A673 (cell line): ENCODE results near the gene IFT172. TPM values are rescaled to one million over a fixed set of nuclear protein-coding genes. Genes with fewer than 3 reads are reported as not detected.
A peak's percentile ranks its signal among the peaks of the same experiment; 100 is the strongest.

Experiments used
- BruUV-seq: library from RNA; stranded (reverse); fragments of 400-500 nt; replicated peaks from 2 replicates; lab custom pipeline; 2021; lab: Mats Ljungman, UMichigan
- CTCF ChIA-PET: fragments of 300-600 bp; sonication (Branson Sonifier 250); formaldehyde crosslinking; loops from one replicate; lab custom pipeline; 2022; ENCODE audit warnings: antibody characterized with exemption; lab: Charles Lee
- POLR2A ChIA-PET: fragments of 300-600 bp; sonication (Branson Sonifier 250); formaldehyde crosslinking; loops from one replicate; lab custom pipeline; 2022; ENCODE audit warnings: antibody characterized with exemption; ENCODE audit not compliant: low non-redundant PET; lab: Charles Lee
- DNase-seq: peaks from one replicate; pipeline ENCODE4 v3.0.0-alpha.2; 2015; ENCODE audit warnings: low spot score
- H3K27ac ChIP-seq: fragments of 200-600 bp; sonication (generic); 2 replicates; pipeline ENCODE4 v1.5.1; 2016; ENCODE audit warnings: mixed run types, low read depth, mild to moderate bottlenecking, mixed read lengths, antibody characterized with exemption, low read length; ENCODE audit not compliant: poor library complexity, severe bottlenecking
- H3K27me3 ChIP-seq: fragments of 200-600 bp; sonication (generic); replicated peaks from 2 replicates; pipeline ENCODE4 v1.6.1; 2017; ENCODE audit warnings: mixed run types, low read depth, mild to moderate bottlenecking, mixed read lengths, antibody characterized with exemption, low read length; ENCODE audit not compliant: insufficient read depth, poor library complexity
- H3K36me3 ChIP-seq: fragments of 200-600 bp; sonication (generic); 2 replicates; pipeline ENCODE4 v1.6.1; 2016; ENCODE audit warnings: mixed run types, mild to moderate bottlenecking, mixed read lengths, antibody characterized with exemption, low read length; ENCODE audit not compliant: insufficient read depth, poor library complexity, severe bottlenecking
- H3K4me1 ChIP-seq: fragments of 200-600 bp; sonication (generic); 2 replicates; pipeline ENCODE4 v1.6.1; 2017; ENCODE audit warnings: mixed run types, mild to moderate bottlenecking, mixed read lengths, antibody characterized with exemption, low read length; ENCODE audit not compliant: insufficient read depth, poor library complexity, severe bottlenecking
- H3K4me3 ChIP-seq: fragments of 200-600 bp; sonication (generic); 2 replicates; pipeline ENCODE4 v1.5.1; 2016; ENCODE audit warnings: low read depth, mixed run types, mild to moderate bottlenecking, mixed read lengths, low read length; ENCODE audit not compliant: poor library complexity, severe bottlenecking
- H3K9me3 ChIP-seq: fragments of 200-600 bp; sonication (generic); 2 replicates; pipeline ENCODE4 v1.6.1; 2016; ENCODE audit warnings: mixed run types, low read depth, mild to moderate bottlenecking, mixed read lengths, antibody characterized with exemption, low read length; ENCODE audit not compliant: poor library complexity, severe bottlenecking
- CTCF ChIP-seq: fragments of 300-800, 200-600 bp; sonication (generic); conservative IDR thresholded peaks from 2 replicates; pipeline ENCODE4 v1.5.1; 2017; ENCODE audit warnings: low read depth, mild to moderate bottlenecking, antibody characterized with exemption, low read length, moderate library complexity, mixed read lengths
- EZH2 ChIP-seq: fragments of 200-600 bp; sonication (generic); IDR thresholded peaks from 2 replicates; pipeline ENCODE4 v1.6.1; 2017; ENCODE audit warnings: borderline replicate concordance, low read depth, mild to moderate bottlenecking, mixed read lengths, antibody characterized with exemption, low read length; ENCODE audit not compliant: poor library complexity, severe bottlenecking
- intact Hi-C: fragments of 100-400 bp; cut with micrococcal nuclease; formaldehyde crosslinking; loops from one replicate; pipeline ENCODE4 v1.10.0; 2022; ENCODE audit not compliant: unreplicated experiment
- total RNA-seq: library from RNA; stranded (reverse); gene quantifications from 2 replicates; pipeline ENCODE4 v1.2.3, GENCODE V29; 2021

The IFT172 gene
- total RNA-seq, 1 experiment from 2014 or later, result 42.2 TPM

- H3K36me3 ChIP-seq, result peaks cover 34% of the 10 kb centered on the region
- no peak overlapping the region for H3K27ac ChIP-seq
- no peaks in the 10 kb centered on the region for H3K9me3 ChIP-seq
- peaks cover 8% of the 10 kb centered on the region for H3K4me1 ChIP-seq
- no peak overlapping the region for H3K4me3 ChIP-seq
- intact Hi-C loops, result no loop called here
- ChIA-PET CTCF (no interaction called here), POLR2A (no interaction called here)
- peak; percentile 23 for DNase-seq
- TF ChIP-seq CTCF, result no peak
- no peak for TF ChIP-seq EZH2
- no peaks in the 10 kb centered on the region for H3K27me3 ChIP-seq
- no TSS peak for BruUV-seq
Observed at GRCh38 chr2:27431395-27431794, 58.1 kb downstream of the IFT172 start.

- peaks cover 8% of the 10 kb centered on the region for H3K4me1 ChIP-seq
- ChIA-PET POLR2A (no interaction called here), CTCF (interaction anchor here (0.5 to 1.9 kb wide), 2 partner anchors 10 to 20 kb away, joined by 3 to 5 read pairs; partner anchors contain the start of gene PPM1G)
- H3K4me3 ChIP-seq, result peak overlapping the region; percentile 64
- BruUV-seq, result no TSS peak
- no peaks in the 10 kb centered on the region for H3K27me3 ChIP-seq
- peak; percentile 80 for DNase-seq
- no peaks in the 10 kb centered on the region for H3K9me3 ChIP-seq
- peak overlapping the region; percentile 85 for H3K27ac ChIP-seq
- intact Hi-C loops, result loop anchor here (2.0 kb wide), 1 partner anchor 60 kb away; the partner anchor contains the start of gene IFT172
- peaks cover 12% of the 10 kb centered on the region for H3K36me3 ChIP-seq
- no peak for TF ChIP-seq CTCF
- TF ChIP-seq EZH2, result no peak
Observed at GRCh38 chr2:27428978-27429541, 60.5 kb downstream of the IFT172 start.

GRCh38 chr2:27428213-27428977 lies 61.1 kb downstream of the IFT172 start, which contains the start of gene NRBP1:
Gene NRBP1, plus strand, starts transcription at chr2:27428631. Its CDS starts 4,643 bp downstream, at chr2:27433274.
- peak within 1 kb of the TSS; percentile 85 for H3K27ac ChIP-seq
- no peak for TF ChIP-seq EZH2
- TF ChIP-seq CTCF, result no peak; the same call in 1 of the 2 replicates
- intact Hi-C loops, result loop anchor here (2.0 kb wide), 1 partner anchor 60 kb away; the partner anchor contains the start of gene IFT172
- no peaks in the 10 kb centered on the region for H3K9me3 ChIP-seq
- H3K4me1 ChIP-seq, result peaks cover 8% of the 10 kb centered on the region
- peak; percentile 94 for DNase-seq
- ChIA-PET POLR2A (no interaction called here), CTCF (interaction anchor here (1.9 kb wide), 1 partner anchor 19 kb away, joined by 5 read pairs; the partner anchor contains the start of gene PPM1G)
- no TSS peak for BruUV-seq
- H3K27me3 ChIP-seq, result no peaks in the 10 kb centered on the region
- peaks cover 5% of the 10 kb centered on the region for H3K36me3 ChIP-seq
- peak within 1 kb of the TSS; percentile 64 for H3K4me3 ChIP-seq
